H1 (cell line): ENCODE data around the gene SPDYE1. TPM values are rescaled to one million over a fixed set of nuclear protein-coding genes. Genes with fewer than 3 reads are reported as not detected.
A peak's percentile ranks its signal among the peaks of the same experiment; 100 is the strongest.
"Not testable (repeated sequence)": the region's sequence is repeated elsewhere in the genome, so short reads cannot be mapped to it uniquely, and the experiment has no call there.

Experiments used
- CTCF ChIA-PET: fragments of 300-600 bp; sonication (Branson Sonifier 250); formaldehyde crosslinking; loops from one replicate; lab custom pipeline; 2021; ENCODE audit not compliant: partially characterized antibody; lab: Charles Lee
- POLR2A ChIA-PET: fragments of 300-600 bp; sonication (Branson Sonifier 250); formaldehyde crosslinking; loops from one replicate; lab custom pipeline; 2021; ENCODE audit warnings: inconsistent platforms; ENCODE audit not compliant: partially characterized antibody; lab: Charles Lee
- DNase-seq, 2 experiments: peaks; one replicate each; pipeline versions ENCODE4 v3.0.0 to v3.0.0-alpha.2; 2010 to 2022; ENCODE audit warnings: low spot score in 2 of 2, low read depth in 1 of 2, mixed read lengths in 1 of 2
- FAIRE-seq: peaks from 2 replicates; lab custom pipeline; 2011; peaks lifted over from hg19 to GRCh38; lab: Jason Lieb, UNC
- H2AFZ ChIP-seq: 2 replicates; pipeline ENCODE4 v1.8.1; 2012; ENCODE audit warnings: low read length, inconsistent platforms
- H2AK5ac ChIP-seq: 2 replicates; pipeline ENCODE4 v1.6.1; 2013; ENCODE audit warnings: low read depth, low read length
- H2BK120ac ChIP-seq: replicated peaks from 2 replicates; pipeline ENCODE3; 2013; ENCODE audit warnings: low read depth, low read length, inconsistent platforms
- H2BK12ac ChIP-seq: 2 replicates; pipeline ENCODE4 v1.6.1; 2013; ENCODE audit warnings: low read depth, low read length
- H2BK15ac ChIP-seq: 2 replicates; pipeline ENCODE4 v1.6.1; 2013; ENCODE audit warnings: low read length
- H2BK20ac ChIP-seq: 2 replicates; pipeline ENCODE4 v1.6.1; 2013; ENCODE audit warnings: low read length
- H2BK5ac ChIP-seq: 2 replicates; pipeline ENCODE4 v1.6.1; 2013; ENCODE audit warnings: low read depth, low read length
- H3K14ac ChIP-seq: 2 replicates; pipeline ENCODE4 v1.6.1; 2013; ENCODE audit warnings: inconsistent platforms; ENCODE audit not compliant: insufficient read length
- H3K18ac ChIP-seq: 2 replicates; pipeline ENCODE4 v1.6.1; 2013; ENCODE audit warnings: low read length; ENCODE audit errors: extremely low read depth
- H3K23ac ChIP-seq: 2 replicates; pipeline ENCODE4 v1.6.1; 2013; ENCODE audit warnings: inconsistent platforms; ENCODE audit not compliant: insufficient read length
- H3K23me2 ChIP-seq: 2 replicates; pipeline ENCODE4 v1.6.1; 2013; ENCODE audit warnings: low read depth, low read length
- H3K27ac ChIP-seq: 2 replicates; pipeline ENCODE4 v1.6.1; 2011; ENCODE audit warnings: low read depth, low read length, inconsistent platforms
- H3K27me3 ChIP-seq, 4 experiments: replicated peaks in 1 of 4; 1 replicate in 1 of 4; 2 replicates in 3 of 4; pipeline versions ENCODE4 v1.6.1 to v1.8.1; 2011 to 2013; ENCODE audit warnings: low read length in 3 of 4, mild to moderate bottlenecking in 3 of 4, inconsistent platforms in 2 of 4, mixed read lengths in 2 of 4, moderate library complexity in 1 of 4; ENCODE audit not compliant: control insufficient read depth in 3 of 4, insufficient read depth in 3 of 4; ENCODE audit errors: extremely low read depth in 1 of 4
- H3K36me3 ChIP-seq, 4 experiments: 2 replicates each; pipeline versions ENCODE4 v1.6.1 to v1.8.1; 2011 to 2013; ENCODE audit warnings: mild to moderate bottlenecking in 4 of 4, low read length in 3 of 4, moderate library complexity in 2 of 4, control low read depth in 1 of 4, inconsistent platforms in 1 of 4; ENCODE audit not compliant: insufficient read depth in 4 of 4, control insufficient read depth in 2 of 4
- H3K4ac ChIP-seq: replicated peaks from 2 replicates; pipeline ENCODE3; 2013; ENCODE audit warnings: low read length, low read depth, mixed read lengths, inconsistent platforms; ENCODE audit not compliant: insufficient read length
- H3K4me1 ChIP-seq, 4 experiments: replicated peaks in 1 of 4; 1 replicate in 1 of 4; 2 replicates in 3 of 4; pipeline versions ENCODE4 v1.6.1 to v1.8.1; 2011 to 2013; ENCODE audit warnings: low read length in 3 of 4, inconsistent platforms in 2 of 4, mixed read lengths in 1 of 4; ENCODE audit not compliant: insufficient read depth in 4 of 4, control insufficient read depth in 3 of 4
- H3K4me2 ChIP-seq, 2 experiments: 2 replicates each; pipeline versions ENCODE4 v1.6.1 to v1.8.1; 2011 to 2013; ENCODE audit warnings: low read depth in 2 of 2, low read length in 2 of 2, control low read depth in 1 of 2, inconsistent platforms in 1 of 2, mild to moderate bottlenecking in 1 of 2; ENCODE audit not compliant: insufficient read depth in 1 of 2
- H3K4me3 ChIP-seq, 4 experiments: fragments of 200-600, 300-600 bp in 1 of 4; sonication (generic), shearing (Covaris generic), sonication (Bioruptor Twin) in 1 of 4; 2 replicates each; pipeline versions ENCODE4 v1.5.1 to v1.8.1; 2011 to 2016; ENCODE audit warnings: low read length in 4 of 4, low read depth in 3 of 4, control low read depth in 2 of 4, inconsistent platforms in 2 of 4, mild to moderate bottlenecking in 2 of 4, mixed read lengths in 1 of 4, moderate library complexity in 1 of 4; ENCODE audit not compliant: insufficient read depth in 2 of 4; ENCODE audit errors: extremely low read depth in 1 of 4
- H3K56ac ChIP-seq: replicated peaks from 2 replicates; pipeline ENCODE3; 2013; ENCODE audit warnings: low read depth, mild to moderate bottlenecking, mixed read lengths, low read length, inconsistent platforms; ENCODE audit not compliant: insufficient read length
- H3K79me1 ChIP-seq: 2 replicates; pipeline ENCODE4 v1.6.1; 2013; ENCODE audit warnings: low read depth, low read length, control low read depth
- H3K79me2 ChIP-seq, 2 experiments: 2 replicates each; pipeline versions ENCODE4 v1.6.1 to v1.8.1; 2012 to 2013; ENCODE audit warnings: low read length in 2 of 2, mild to moderate bottlenecking in 2 of 2, inconsistent platforms in 1 of 2; ENCODE audit not compliant: insufficient read depth in 2 of 2, control insufficient read depth in 1 of 2
- H3K9ac ChIP-seq, 4 experiments: replicated peaks in 1 of 4; 1 replicate in 1 of 4; 2 replicates in 3 of 4; pipeline versions ENCODE4 v1.6.1 to v1.8.1; 2011 to 2013; ENCODE audit warnings: low read depth in 3 of 4, low read length in 3 of 4, control low read depth in 2 of 4, mild to moderate bottlenecking in 2 of 4, moderate library complexity in 2 of 4, inconsistent platforms in 1 of 4; ENCODE audit errors: extremely low read depth in 1 of 4
- H3K9me3 ChIP-seq, 2 experiments: 2 replicates each; pipeline versions ENCODE4 v1.6.1 to v1.8.1; 2012 to 2013; ENCODE audit warnings: mild to moderate bottlenecking in 2 of 2, moderate library complexity in 2 of 2, control low read depth in 1 of 2, inconsistent platforms in 1 of 2, low read depth in 1 of 2, low read length in 1 of 2, mixed read lengths in 1 of 2; ENCODE audit not compliant: insufficient read depth in 2 of 2
- H4K20me1 ChIP-seq, 2 experiments: replicated peaks in 1 of 2; 2 replicates each; pipeline versions ENCODE3 to v1.8.1; 2011 to 2013; ENCODE audit warnings: inconsistent platforms in 2 of 2, low read length in 2 of 2, mild to moderate bottlenecking in 1 of 2; ENCODE audit not compliant: insufficient read depth in 2 of 2, control insufficient read depth in 1 of 2
- H4K5ac ChIP-seq: 2 replicates; pipeline ENCODE4 v1.6.1; 2013; ENCODE audit warnings: low read length, low read depth, mixed read lengths, inconsistent platforms; ENCODE audit not compliant: insufficient read length
- H4K8ac ChIP-seq: 2 replicates; pipeline ENCODE4 v1.8.0; 2013; ENCODE audit warnings: mild to moderate bottlenecking, moderate library complexity, low read length, inconsistent platforms; ENCODE audit not compliant: insufficient read depth; ENCODE audit errors: extremely low read depth
- H4K91ac ChIP-seq: replicated peaks from 2 replicates; pipeline ENCODE3; 2013; ENCODE audit warnings: low read length, mixed read lengths, inconsistent platforms; ENCODE audit not compliant: insufficient read length
- ATF2 ChIP-seq: IDR thresholded peaks from 2 replicates; pipeline ENCODE4 v1.6.1; 2012; ENCODE audit warnings: low read length, inconsistent platforms
- BACH1 ChIP-seq: IDR thresholded peaks from 2 replicates; pipeline ENCODE4 v1.6.1; 2012; ENCODE audit warnings: low read length, improper control_type of control experiment
- CREB1 ChIP-seq: IDR thresholded peaks from 2 replicates; pipeline ENCODE4 v1.6.1; 2012; ENCODE audit warnings: inconsistent platforms
- EP300 ChIP-seq, 2 experiments: IDR thresholded peaks; 1 replicate in 1 of 2; 2 replicates in 1 of 2; pipeline ENCODE4 v1.6.1; 2011 to 2012; ENCODE audit warnings: low read depth in 2 of 2, low read length in 2 of 2, mild to moderate bottlenecking in 2 of 2, borderline replicate concordance in 1 of 2, inconsistent platforms in 1 of 2, moderate library complexity in 1 of 2
- NRF1 ChIP-seq: IDR thresholded peaks from 2 replicates; pipeline ENCODE4 v1.6.1; 2011; ENCODE audit warnings: mild to moderate bottlenecking, low read depth, low read length, improper control_type of control experiment
- PHF8 ChIP-seq: fragments of 200-600 bp; sonication (generic); conservative IDR thresholded peaks from 2 replicates; pipeline ENCODE4 v1.7.1; 2012; ENCODE audit warnings: low read depth, mild to moderate bottlenecking, inconsistent platforms, low read length, moderate library complexity
- POLR2A ChIP-seq, 2 experiments: IDR thresholded peaks; 1 replicate in 1 of 2; 2 replicates in 1 of 2; pipeline ENCODE4 v1.6.1; 2011; ENCODE audit warnings: low read depth in 2 of 2, low read length in 2 of 2, mild to moderate bottlenecking in 2 of 2; ENCODE audit errors: control extremely low read depth in 1 of 2
- TAF1 ChIP-seq: IDR thresholded peaks from 2 replicates; pipeline ENCODE4 v1.6.1; 2011; ENCODE audit warnings: mild to moderate bottlenecking, low read depth, low read length
- TBP ChIP-seq: IDR thresholded peaks from 2 replicates; pipeline ENCODE4 v1.6.1; 2011; ENCODE audit warnings: low read depth, low read length, improper control_type of control experiment
- WGBS, 2 experiments: shearing (Covaris generic) in 1 of 2; methylation state at CpG; one replicate each; pipeline versions ENCODE4 v1.1.6 to v1.1.7; 2013 to 2015; ENCODE audit warnings: low lambda C conversion rate in 2 of 2, mixed read lengths in 2 of 2, inconsistent platforms in 1 of 2, low coverage in 1 of 2, missing lambda C conversion rate in 1 of 2; ENCODE audit not compliant: insufficient replicate concordance in 2 of 2, insufficient coverage in 1 of 2, insufficient read length in 1 of 2; ENCODE audit errors: extremely low coverage in 1 of 2, missing lambda C conversion rate in 1 of 2; 5-methylcytosine and 5-hydroxymethylcytosine counted together
- polyA plus RNA-seq, 7 experiments: library from polyadenylated mRNA; depleted of rRNA in 3 of 7; stranded (reverse) in 5 of 7; unstranded in 2 of 7; fragments of >200 nt in 5 of 7; fragments of 200-250 nt in 2 of 7; gene quantifications; 1 replicate in 5 of 7; 2 replicates in 1 of 7; 4 replicates in 1 of 7; pipeline versions ENCODE4 v1.2.1 to v1.2.3, GENCODE V29; 2011 to 2013; ENCODE audit warnings: missing spikeins in 2 of 7, mixed read lengths in 2 of 7
- total RNA-seq: library from RNA; stranded (reverse); fragmentation: NEBNext Ultra II Directional; extraction: Animal tissue kit (Norgen Biotek cat#: 25700); gene quantifications from 2 replicates; pipeline ENCODE4 v1.2.1, GENCODE V29; 2021

SPDYE1 gene
- total and polyA plus RNA-seq, 2 of the 8 experiments (the other 6 are each of a cell fraction or from before 2014, with no cell fraction given) = not detected

DNA sequence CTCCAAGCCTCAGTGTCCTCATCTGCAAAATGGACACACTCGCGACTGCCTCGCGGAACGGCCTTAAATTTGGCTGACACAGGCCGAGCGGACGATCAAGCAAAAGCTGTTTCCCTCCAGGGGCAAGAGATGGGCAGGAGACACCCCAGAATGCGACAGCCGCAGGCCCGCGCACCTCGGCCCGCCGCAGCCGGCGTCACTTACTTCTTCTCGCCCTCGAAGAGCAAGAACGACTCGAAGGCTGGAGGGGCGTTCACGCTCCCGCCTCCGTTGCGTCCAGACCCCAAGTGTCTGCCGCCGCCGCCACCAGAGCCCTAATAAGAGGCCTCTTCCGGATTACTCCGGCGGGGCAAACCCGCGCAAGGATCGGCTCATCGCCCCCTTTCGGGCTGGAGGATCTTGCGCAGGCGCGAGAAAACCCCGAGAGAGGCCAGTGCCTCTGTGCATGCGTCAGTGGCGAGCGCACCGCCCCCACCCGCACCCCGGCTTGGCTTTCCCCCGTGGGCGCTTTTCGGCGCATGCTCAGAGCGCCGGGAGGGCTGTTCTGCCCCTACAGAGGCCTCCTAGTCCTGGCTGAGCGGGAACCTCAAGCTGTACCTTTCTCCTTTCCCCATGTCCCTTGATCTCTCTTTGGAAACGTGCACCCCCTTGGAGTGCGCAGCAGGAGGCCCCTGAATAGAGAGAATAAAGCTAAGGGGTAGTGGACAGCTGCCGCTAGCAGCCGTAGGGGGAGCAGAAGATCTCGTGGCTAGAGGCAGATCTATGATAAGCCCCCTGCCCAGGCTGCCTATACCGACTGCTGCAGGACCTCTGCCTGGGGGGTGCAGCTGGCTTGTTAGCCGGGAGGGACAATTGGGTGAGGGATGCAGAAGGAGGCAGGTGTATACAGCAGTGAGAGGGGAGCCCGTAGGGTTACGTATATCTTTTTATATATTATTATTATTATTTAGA is 21.4 kb downstream of the SPDYE1 start:
- Histone ChIP-seq H4K8ac (peak overlapping the region; percentile 51; the same call in 1 of the 2 replicates), H3K4me3 (peak overlapping the region; percentile 58 to 87 (median 78)), H3K4me2 (peak overlapping the region; percentile 57 to 62), H3K9ac (peak overlapping the region; percentile 46 to 66 (median 50); a peak in 5 of 7 replicates)
- H3K27me3 ChIP-seq, H2BK12ac ChIP-seq, H2BK120ac ChIP-seq, H3K36me3 ChIP-seq, H2BK15ac ChIP-seq, H3K23ac ChIP-seq, H3K79me1 ChIP-seq, H3K4me1 ChIP-seq, H2AK5ac ChIP-seq, POLR2A ChIA-PET, H4K91ac ChIP-seq, H2BK5ac ChIP-seq, H4K20me1 ChIP-seq, H4K5ac ChIP-seq, H2BK20ac ChIP-seq, H3K9me3 ChIP-seq, H3K18ac ChIP-seq, H3K56ac ChIP-seq, H3K23me2 ChIP-seq, FAIRE-seq, H3K79me2 ChIP-seq, H3K27ac ChIP-seq, H3K4ac ChIP-seq, H3K14ac ChIP-seq, H2AFZ ChIP-seq: not testable (repeated sequence)
- 3% methylated on average over 52 of the region's 63 CpGs; no CpG with 5 or more reads in 1 of the 2 experiments for WGBS, 2 experiments
- peak; percentile 81 to 99 for DNase-seq
- CTCF ChIA-PET = interaction anchor here (0.8 to 1.8 kb wide), 4 partner anchors 25 to 103 kb away, joined by 3 to 9 read pairs (median 6); partner anchors contain the start of gene DBNL
- TF ChIP-seq PHF8 (peak; percentile 72), ATF2 (peak; percentile 46; the same call in 1 of the 2 replicates), TAF1 (peak; percentile 96), TBP (peak; percentile 95), EP300 (IDR thresholded peaks at IDR 0.05; ENCODE audit: borderline replicate concordance in 1 of 2, low read depth in 2 of 2, low read length in 2 of 2) (0 out of 3 replicates have a peak, but pooled peaks of 1 of the 2 experiments have one; percentile 46), POLR2A (IDR thresholded peaks at IDR 0.05; ENCODE audit: control extremely low read depth in 1 of 2, low read depth in 2 of 2, low read length in 2 of 2) (peak; percentile 37 to 76), BACH1 (peak; percentile 86), NRF1 (peak; percentile 55), CREB1 (peak; percentile 58)
